Endothelial cell of umbilical vein (primary cell): ENCODE measurements around the gene ZBTB20. TPM values are rescaled to one million over a fixed set of nuclear protein-coding genes. Genes with fewer than 3 reads are reported as not detected.

Experiments used
- BruUV-seq: library from RNA; stranded (reverse); fragments of 400-500 nt; replicated peaks from 2 replicates; lab custom pipeline; 2021; lab: Mats Ljungman, UMichigan
- CTCF ChIA-PET: fragments of 300-600, 350-600 bp; sonication (Branson Sonifier 250); formaldehyde crosslinking; loops from one replicate; lab custom pipeline; 2021; ENCODE audit warnings: antibody characterized with exemption, inconsistent platforms; lab: Charles Lee
- POLR2A ChIA-PET: fragments of 300-600, 350-600 bp; sonication (Branson Sonifier 250); formaldehyde crosslinking; loops from one replicate; lab custom pipeline; 2021; ENCODE audit warnings: antibody characterized with exemption, inconsistent platforms; lab: Charles Lee
- DNase-seq: peaks from one replicate; pipeline ENCODE4 v3.0.0-alpha.2; 2011; ENCODE audit warnings: low read depth, low spot score
- FAIRE-seq: peaks from 2 replicates; lab custom pipeline; 2011; peaks lifted over from hg19 to GRCh38; lab: Jason Lieb, UNC
- H2AFZ ChIP-seq: 2 replicates; pipeline ENCODE4 v1.6.0; 2012; ENCODE audit warnings: low read depth, low read length, control low read depth, inconsistent platforms
- H3K27ac ChIP-seq: 2 replicates; pipeline ENCODE4 v1.5.1; 2011; ENCODE audit warnings: low read depth, mild to moderate bottlenecking, control low read depth, low read length, moderate library complexity; ENCODE audit not compliant: insufficient read depth
- H3K27me3 ChIP-seq, 2 experiments: 2 replicates each; pipeline versions ENCODE4 v1.6.0 to v1.6.1; 2011; ENCODE audit warnings: low read length in 2 of 2, mixed read lengths in 1 of 2; ENCODE audit not compliant: control insufficient read depth in 2 of 2, insufficient read depth in 2 of 2
- H3K36me3 ChIP-seq, 2 experiments: 2 replicates in 1 of 2; 3 replicates in 1 of 2; pipeline ENCODE4 v1.5.1; 2011; ENCODE audit warnings: low read length in 2 of 2, mild to moderate bottlenecking in 1 of 2, moderate library complexity in 1 of 2; ENCODE audit not compliant: control insufficient read depth in 2 of 2, insufficient read depth in 2 of 2; ENCODE audit errors: extremely low read depth in 1 of 2
- H3K4me1 ChIP-seq: 3 replicates; pipeline ENCODE4 v1.5.1; 2011; ENCODE audit warnings: mild to moderate bottlenecking, low read length; ENCODE audit not compliant: control insufficient read depth, insufficient read depth; ENCODE audit errors: extremely low read depth
- H3K4me2 ChIP-seq: 2 replicates; pipeline ENCODE4 v1.6.1; 2011; ENCODE audit warnings: low read length, control low read depth, mixed read lengths; ENCODE audit not compliant: insufficient read depth
- H3K4me3 ChIP-seq, 3 experiments: fragments of 200-600 bp in 1 of 3; sonication (generic), shearing (Covaris generic) in 1 of 3; replicated peaks in 1 of 3; 2 replicates each; pipeline ENCODE4 v1.5.1; 2011 to 2016; ENCODE audit warnings: control low read depth in 3 of 3, low read length in 3 of 3, mild to moderate bottlenecking in 2 of 3, inconsistent platforms in 1 of 3, low read depth in 1 of 3, moderate library complexity in 1 of 3; ENCODE audit not compliant: insufficient read depth in 1 of 3
- H3K79me2 ChIP-seq: 2 replicates; pipeline ENCODE4 v1.6.0; 2012; ENCODE audit warnings: low read length, inconsistent platforms; ENCODE audit not compliant: control insufficient read depth, insufficient read depth
- H3K9ac ChIP-seq: replicated peaks from 2 replicates; pipeline ENCODE3; 2011; ENCODE audit warnings: low read length, control low read depth; ENCODE audit not compliant: insufficient read depth; ENCODE audit errors: extremely low read depth
- H3K9me1 ChIP-seq: replicated peaks from 3 replicates; pipeline ENCODE4 v1.6.0; 2011; ENCODE audit warnings: mild to moderate bottlenecking, low read length; ENCODE audit not compliant: control insufficient read depth, insufficient read depth; ENCODE audit errors: extremely low read depth
- H3K9me3 ChIP-seq: replicated peaks from 2 replicates; pipeline ENCODE4 v1.5.1; 2012; ENCODE audit warnings: low read length, inconsistent platforms; ENCODE audit not compliant: control insufficient read depth, insufficient read depth
- H4K20me1 ChIP-seq: replicated peaks from 2 replicates; pipeline ENCODE3; 2011; ENCODE audit warnings: mild to moderate bottlenecking, low read length; ENCODE audit not compliant: control insufficient read depth, insufficient read depth; ENCODE audit errors: extremely low read depth
- EZH2 ChIP-seq: IDR thresholded peaks from 2 replicates; pipeline ENCODE4 v1.6.1; 2012; ENCODE audit warnings: borderline replicate concordance, low read depth, mild to moderate bottlenecking, moderate library complexity, low read length, inconsistent platforms; ENCODE audit not compliant: severe bottlenecking
- FOS ChIP-seq: IDR thresholded peaks from 2 replicates; pipeline ENCODE4 v1.6.1; 2011; ENCODE audit warnings: mild to moderate bottlenecking, low read length, moderate library complexity, borderline replicate concordance; ENCODE audit not compliant: insufficient read depth
- GATA2 ChIP-seq: IDR thresholded peaks from 2 replicates; pipeline ENCODE4 v1.7.0; 2011; ENCODE audit warnings: low read depth, mild to moderate bottlenecking, moderate library complexity, mixed read lengths, low read length; ENCODE audit not compliant: insufficient read length, insufficient read depth
- JUN ChIP-seq: IDR thresholded peaks from 2 replicates; pipeline ENCODE4 v1.6.1; 2011; ENCODE audit warnings: borderline replicate concordance, low read depth; ENCODE audit not compliant: insufficient read length, insufficient read depth
- POLR2AphosphoS5 ChIP-seq: IDR thresholded peaks from 2 replicates; pipeline ENCODE4 v1.6.1; 2012; ENCODE audit warnings: low read depth, mild to moderate bottlenecking, control low read depth, low read length, moderate library complexity; ENCODE audit not compliant: insufficient read depth
- dilution Hi-C: fragments of 300-500 bp; cut with MboI; formaldehyde crosslinking; loops from one replicate; pipeline ENCODE4 v1.15.0; 2019; ENCODE audit warnings: low sequenced_read_pairs; ENCODE audit not compliant: extremely low pct_ligation_motif_present
- intact Hi-C: fragments of 100-400 bp; cut with micrococcal nuclease; formaldehyde crosslinking; loops from one replicate; pipeline ENCODE4 v1.10.0; 2022
- polyA plus RNA-seq, 4 experiments: library from polyadenylated mRNA; depleted of rRNA in 3 of 4; stranded (reverse) in 3 of 4; unstranded in 1 of 4; fragments of >200 nt; gene quantifications; 2 replicates each; pipeline versions ENCODE4 v1.2.1 to v1.2.3, GENCODE V29; 2011 to 2012; ENCODE audit warnings: missing spikeins in 1 of 4
- total RNA-seq: library from RNA; stranded (reverse); gene quantifications from 2 replicates; pipeline ENCODE4 v1.2.3, GENCODE V29; 2021

Gene ZBTB20
- total and polyA plus RNA-seq, 2 donors (not counting 3 experiments of a cell fraction or from before 2014, with no cell fraction given) = 2.1 to 20.5 TPM

GRCh38 chr3:114350690-114351089 lies 796.4 kb downstream of the ZBTB20 start:
- H2AFZ ChIP-seq = no peak overlapping the region
- BruUV-seq = no TSS peak
- dilution Hi-C loops (no loop called here), intact Hi-C loops (no loop called here)
- no peak for DNase-seq
- peaks cover 2% of the 10 kb centered on the region for H4K20me1 ChIP-seq
- no peak overlapping the region for H3K4me3 ChIP-seq
- H3K4me2 ChIP-seq = no peak overlapping the region
- peaks cover 2 to 8% of the 10 kb centered on the region in 2 experiments for H3K36me3 ChIP-seq
- no peak overlapping the region for H3K27ac ChIP-seq
- no peaks in the 10 kb centered on the region for H3K9me1 ChIP-seq
- H3K9ac ChIP-seq = no peak overlapping the region
- H3K79me2 ChIP-seq = no peaks in the 10 kb centered on the region
- FAIRE-seq = no peak
- CTCF ChIA-PET = no interaction called here
- H3K9me3 ChIP-seq = no peaks in the 10 kb centered on the region
- TF ChIP-seq FOS (no peak), JUN (no peak), POLR2AphosphoS5 (no peak), EZH2 (no peak)
- no peaks in the 10 kb centered on the region for H3K27me3 ChIP-seq
- POLR2A ChIA-PET = no interaction called here
- H3K4me1 ChIP-seq = no peaks in the 10 kb centered on the region

GRCh38 chr3:114350271-114350670 lies 796.8 kb downstream of the ZBTB20 start:
- CTCF ChIA-PET = no interaction called here

More at GRCh38 chr3:114350271-114350670, 796.8 kb downstream of the ZBTB20 start:
- no peaks in the 10 kb centered on the region for H3K79me2 ChIP-seq
- dilution Hi-C loops = no loop called here
- H3K9me3 ChIP-seq = no peaks in the 10 kb centered on the region
- POLR2A ChIA-PET = no interaction called here
- no peak for DNase-seq
- H3K4me1 ChIP-seq = no peaks in the 10 kb centered on the region
- no peak for TF ChIP-seq GATA2
- FAIRE-seq = no peak
- H3K27ac ChIP-seq = no peak overlapping the region
- H3K36me3 ChIP-seq = peaks cover 2 to 8% of the 10 kb centered on the region in 2 experiments
- no peaks in the 10 kb centered on the region for H3K9me1 ChIP-seq
- no peak overlapping the region for H3K9ac ChIP-seq
- H3K4me2 ChIP-seq = no peak overlapping the region
- peaks cover under 1% of the 10 kb centered on the region for H4K20me1 ChIP-seq
- no peak overlapping the region for H3K4me3 ChIP-seq
- no TSS peak for BruUV-seq
- no peaks in the 10 kb centered on the region for H3K27me3 ChIP-seq
- intact Hi-C loops = no loop called here
- no peak overlapping the region for H2AFZ ChIP-seq
